H9 (cell line): ENCODE data around the gene MYO15B. TPM values are rescaled to one million over a fixed set of nuclear protein-coding genes. Genes with fewer than 3 reads are reported as not detected.
A peak's percentile ranks its signal among the peaks of the same experiment; 100 is the strongest.

Source experiments
- DNase-seq: peaks from one replicate; pipeline ENCODE4 v3.0.0-alpha.2; 2017
- H2AFZ ChIP-seq: one replicate; pipeline ENCODE4 v1.6.1; 2013; ENCODE audit warnings: mild to moderate bottlenecking, low read length, control low read depth, moderate library complexity
- H2AK5ac ChIP-seq: 2 replicates; pipeline ENCODE4 v1.6.1; 2013; ENCODE audit warnings: low read length, control low read depth, mixed read lengths; ENCODE audit not compliant: insufficient read length
- H2BK120ac ChIP-seq: one replicate; pipeline ENCODE4 v1.6.1; 2013; ENCODE audit warnings: low read depth, mild to moderate bottlenecking, low read length, control low read depth, inconsistent platforms; ENCODE audit not compliant: poor library complexity, severe bottlenecking
- H2BK12ac ChIP-seq: 2 replicates; pipeline ENCODE4 v1.6.1; 2013; ENCODE audit warnings: low read length, control low read depth, mixed read lengths, low read depth; ENCODE audit not compliant: insufficient read length
- H2BK15ac ChIP-seq: 2 replicates; pipeline ENCODE4 v1.6.1; 2013; ENCODE audit warnings: low read depth, low read length, control low read depth
- H2BK20ac ChIP-seq: one replicate; pipeline ENCODE4 v1.6.1; 2013; ENCODE audit warnings: low read depth, mild to moderate bottlenecking, low read length, control low read depth, inconsistent platforms; ENCODE audit not compliant: poor library complexity, severe bottlenecking
- H2BK5ac ChIP-seq: 2 replicates; pipeline ENCODE4 v1.6.1; 2013; ENCODE audit warnings: low read length, control low read depth, mixed read lengths; ENCODE audit not compliant: insufficient read length
- H3K14ac ChIP-seq: 2 replicates; pipeline ENCODE4 v1.6.1; 2013; ENCODE audit warnings: low read length, control low read depth; ENCODE audit not compliant: insufficient read depth
- H3K18ac ChIP-seq: 2 replicates; pipeline ENCODE4 v1.6.1; 2013; ENCODE audit warnings: low read depth, mild to moderate bottlenecking, mixed read lengths, low read length, control low read depth; ENCODE audit not compliant: insufficient read length
- H3K23ac ChIP-seq: 2 replicates; pipeline ENCODE4 v1.6.1; 2013; ENCODE audit warnings: low read length, control low read depth, mixed read lengths, low read depth; ENCODE audit not compliant: insufficient read length
- H3K23me2 ChIP-seq: 2 replicates; pipeline ENCODE4 v1.6.1; 2013; ENCODE audit warnings: low read depth, mild to moderate bottlenecking, mixed read lengths, low read length, control low read depth; ENCODE audit not compliant: insufficient read length, poor library complexity, severe bottlenecking
- H3K27ac ChIP-seq: 2 replicates; pipeline ENCODE4 v1.5.1; 2013; ENCODE audit warnings: low read length, control low read depth, mixed read lengths, low read depth; ENCODE audit not compliant: insufficient read length
- H3K27me3 ChIP-seq: 2 replicates; pipeline ENCODE4 v1.6.1; 2013; ENCODE audit warnings: low read length, control low read depth, inconsistent platforms; ENCODE audit not compliant: insufficient read depth
- H3K4ac ChIP-seq: 2 replicates; pipeline ENCODE4 v1.6.1; 2013; ENCODE audit warnings: low read depth, mild to moderate bottlenecking, control low read depth, inconsistent platforms, low read length, moderate library complexity
- H3K4me1 ChIP-seq: 2 replicates; pipeline ENCODE4 v1.6.1; 2013; ENCODE audit warnings: low read length, control low read depth, inconsistent platforms; ENCODE audit not compliant: insufficient read depth
- H3K4me2 ChIP-seq: 2 replicates; pipeline ENCODE4 v1.6.1; 2013; ENCODE audit warnings: low read length, control low read depth, mixed read lengths; ENCODE audit not compliant: insufficient read length, insufficient read depth
- H3K56ac ChIP-seq: 2 replicates; pipeline ENCODE4 v1.6.1; 2013; ENCODE audit warnings: low read depth, mild to moderate bottlenecking, mixed read lengths, low read length, control low read depth; ENCODE audit not compliant: insufficient read length
- H3K79me1 ChIP-seq: 2 replicates; pipeline ENCODE4 v1.6.1; 2013; ENCODE audit warnings: low read depth, mild to moderate bottlenecking, moderate library complexity, low read length, control low read depth, inconsistent platforms; ENCODE audit not compliant: insufficient read depth, poor library complexity, severe bottlenecking
- H3K79me2 ChIP-seq: 2 replicates; pipeline ENCODE4 v1.6.1; 2013; ENCODE audit warnings: low read length, control low read depth, inconsistent platforms; ENCODE audit not compliant: insufficient read depth
- H3K9ac ChIP-seq: 2 replicates; pipeline ENCODE4 v1.6.1; 2013; ENCODE audit warnings: low read length, control low read depth, mixed read lengths; ENCODE audit not compliant: insufficient read length; ENCODE audit errors: extremely low read depth
- H3K9me3 ChIP-seq: one replicate; pipeline ENCODE4 v1.6.1; 2013; ENCODE audit warnings: low read depth, low read length, inconsistent platforms; ENCODE audit not compliant: control insufficient read depth
- H3T11ph ChIP-seq: one replicate; pipeline ENCODE4 v1.6.1; 2013; ENCODE audit warnings: mild to moderate bottlenecking, low read length, control low read depth, inconsistent platforms
- H4K20me1 ChIP-seq: one replicate; pipeline ENCODE4 v1.6.1; 2013; ENCODE audit not compliant: control insufficient read depth, insufficient read length, insufficient read depth
- H4K5ac ChIP-seq: 2 replicates; pipeline ENCODE4 v1.6.1; 2013; ENCODE audit warnings: low read depth, mild to moderate bottlenecking, mixed read lengths, low read length, control low read depth; ENCODE audit not compliant: insufficient read length
- H4K8ac ChIP-seq: replicated peaks from 2 replicates; pipeline ENCODE4 v1.6.1; 2013; ENCODE audit warnings: low read length, control low read depth, mixed read lengths, low read depth; ENCODE audit not compliant: insufficient read length
- H4K91ac ChIP-seq: 2 replicates; pipeline ENCODE4 v1.6.1; 2013; ENCODE audit warnings: low read depth, mild to moderate bottlenecking, moderate library complexity, mixed read lengths, low read length, control low read depth; ENCODE audit not compliant: insufficient read length
- H3K27ac Mint-ChIP-seq, 3 experiments: 2 replicates in 2 of 3; 3 replicates in 1 of 3; pipeline ENCODE4 v1.8.0; 2020 to 2021; ENCODE audit warnings: mixed read lengths in 3 of 3, mild to moderate bottlenecking in 1 of 3, moderate library complexity in 1 of 3
- H3K27me3 Mint-ChIP-seq: 2 replicates; pipeline ENCODE4 v1.8.0; 2021; ENCODE audit warnings: low read depth, mild to moderate bottlenecking, moderate library complexity, mixed read lengths
- H3K36me3 Mint-ChIP-seq, 3 experiments: 2 replicates in 2 of 3; 3 replicates in 1 of 3; pipeline ENCODE4 v1.8.0; 2020 to 2021; ENCODE audit warnings: low read depth in 3 of 3, mixed read lengths in 3 of 3; ENCODE audit not compliant: insufficient read depth in 1 of 3
- H3K4me1 Mint-ChIP-seq, 2 experiments: 2 replicates each; pipeline ENCODE4 v1.8.0; 2020; ENCODE audit warnings: mixed read lengths in 2 of 2
- H3K4me3 Mint-ChIP-seq, 2 experiments: 2 replicates in 1 of 2; 3 replicates in 1 of 2; pipeline ENCODE4 v1.8.0; 2020 to 2021; ENCODE audit warnings: mild to moderate bottlenecking in 2 of 2, mixed read lengths in 2 of 2, moderate library complexity in 1 of 2
- H3K9me3 Mint-ChIP-seq, 2 experiments: 2 replicates in 1 of 2; 3 replicates in 1 of 2; pipeline ENCODE4 v1.8.0; 2020; ENCODE audit warnings: mild to moderate bottlenecking in 2 of 2, mixed read lengths in 2 of 2, moderate library complexity in 1 of 2
- WGBS: extraction: QIAGEN DNeasy Blood & Tissue Kit; methylation state at CpG from one replicate; pipeline ENCODE4 v1.1.7; 2013; ENCODE audit warnings: missing lambda C conversion rate, low lambda C conversion rate, mixed read lengths; ENCODE audit not compliant: insufficient read length; ENCODE audit errors: extremely low coverage; 5-methylcytosine and 5-hydroxymethylcytosine counted together
- long read RNA-seq: library from polyadenylated mRNA; unstranded; transcript quantifications from one replicate; pipeline ENCODE4 v2.0.0, GENCODE V29; 2020
- total RNA-seq: library from RNA; stranded (reverse); gene quantifications from 2 replicates; pipeline ENCODE4 v1.2.1, GENCODE V29; 2021
- TF ChIP-seq, protein P1 (sequence below): fragments of 200-600 bp; sonication (generic); conservative IDR thresholded peaks from 3 replicates; pipeline ENCODE4 v1.8.0; 2021; ENCODE audit warnings: antibody characterized with exemption, mild to moderate bottlenecking

MYO15B gene
- total RNA-seq, result 35.3 and 41.9 TPM in 2 replicates
- long read RNA-seq, partial matches to known transcripts, result 5 of 13 reads
- long read RNA-seq, other reads (novel, unspliced or antisense), result 8 of 13 reads

DNA sequence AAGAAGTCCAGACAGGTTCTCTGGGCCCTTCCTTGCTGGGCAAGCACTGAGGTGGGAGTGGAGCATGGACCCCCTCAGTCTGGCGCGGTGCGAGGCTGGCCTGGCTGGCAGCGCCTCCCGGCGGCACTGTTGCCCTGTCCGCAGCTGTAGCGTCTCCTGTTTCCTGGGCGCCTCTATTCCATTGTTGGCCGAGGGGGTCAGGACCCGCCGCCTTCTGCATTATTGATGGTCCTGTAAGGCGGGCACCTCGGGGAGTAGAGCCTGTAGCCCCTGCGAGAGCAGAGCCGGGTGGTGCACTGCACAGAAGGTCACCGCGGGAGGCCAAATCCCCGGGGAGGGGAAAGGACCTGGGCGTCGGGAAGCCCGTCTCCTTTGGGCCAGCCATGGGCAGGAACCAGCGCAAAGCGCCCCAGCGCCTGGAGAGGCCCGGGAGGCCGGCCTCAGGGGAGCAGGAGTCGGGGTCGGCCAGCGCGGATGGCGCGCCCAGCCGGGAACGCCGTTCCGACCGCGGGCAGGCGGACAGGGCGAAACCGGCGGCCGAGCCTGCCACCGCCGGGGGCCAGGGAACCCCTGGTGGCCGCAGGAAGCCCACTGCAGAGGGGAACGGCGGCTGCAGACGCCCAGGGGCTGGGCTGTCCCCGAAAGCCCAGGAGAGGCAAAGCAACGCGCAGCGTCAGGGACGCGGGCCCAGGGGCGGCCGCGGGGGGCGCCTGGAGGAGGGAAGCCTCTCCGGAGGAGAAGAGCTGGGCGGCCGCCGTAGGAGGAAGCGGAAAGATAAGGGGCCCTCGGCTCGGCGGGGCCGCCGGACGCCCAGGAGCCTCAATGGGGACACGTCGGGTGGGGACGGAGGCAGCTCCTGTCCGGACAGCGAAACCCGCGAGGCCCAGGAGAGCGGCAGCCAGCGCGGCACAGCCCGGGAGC lies at the start of gene MYO15B:
Gene MYO15B (plus strand): TSS at position 126 of the 921 bp plus-strand sequence. CDS start 258 bp downstream, at position 384.
- H3K18ac ChIP-seq, result peak within 1 kb of the TSS; percentile 46
- H4K5ac ChIP-seq, result no peak within 1 kb of the TSS
- no peak within 1 kb of the TSS for H4K8ac ChIP-seq
- Mint-ChIP-seq H3K27me3 (peaks cover 4% of the 10 kb centered on the region), H3K9me3 (peaks cover 5 to 7% of the 10 kb centered on the region in 2 experiments; a peak in 4 of 5 replicates), H3K4me1 (peaks cover 4 to 5% of the 10 kb centered on the region in 2 experiments; a peak in 3 of 4 replicates), H3K36me3 (peaks cover 0 to 3% (median 1%) of the 10 kb centered on the region in 3 experiments; a peak in 4 of 7 replicates), H3K4me3 (peak within 1 kb of the TSS; percentile 63 to 66), H3K27ac (no peak within 1 kb of the TSS)
- DNase-seq, result peak; percentile 85
- no peaks in the 10 kb centered on the region for H4K20me1 ChIP-seq
- H2BK120ac ChIP-seq, result no peak within 1 kb of the TSS
- no peaks in the 10 kb centered on the region for H3K79me1 ChIP-seq
- peak within 1 kb of the TSS; percentile 43 for H3K4me2 ChIP-seq
- no peaks in the 10 kb centered on the region for H3K79me2 ChIP-seq
- no peaks in the 10 kb centered on the region for H3K9me3 ChIP-seq
- peak within 1 kb of the TSS; percentile 67 for H3K14ac ChIP-seq
- TF ChIP-seq, protein P1, sequence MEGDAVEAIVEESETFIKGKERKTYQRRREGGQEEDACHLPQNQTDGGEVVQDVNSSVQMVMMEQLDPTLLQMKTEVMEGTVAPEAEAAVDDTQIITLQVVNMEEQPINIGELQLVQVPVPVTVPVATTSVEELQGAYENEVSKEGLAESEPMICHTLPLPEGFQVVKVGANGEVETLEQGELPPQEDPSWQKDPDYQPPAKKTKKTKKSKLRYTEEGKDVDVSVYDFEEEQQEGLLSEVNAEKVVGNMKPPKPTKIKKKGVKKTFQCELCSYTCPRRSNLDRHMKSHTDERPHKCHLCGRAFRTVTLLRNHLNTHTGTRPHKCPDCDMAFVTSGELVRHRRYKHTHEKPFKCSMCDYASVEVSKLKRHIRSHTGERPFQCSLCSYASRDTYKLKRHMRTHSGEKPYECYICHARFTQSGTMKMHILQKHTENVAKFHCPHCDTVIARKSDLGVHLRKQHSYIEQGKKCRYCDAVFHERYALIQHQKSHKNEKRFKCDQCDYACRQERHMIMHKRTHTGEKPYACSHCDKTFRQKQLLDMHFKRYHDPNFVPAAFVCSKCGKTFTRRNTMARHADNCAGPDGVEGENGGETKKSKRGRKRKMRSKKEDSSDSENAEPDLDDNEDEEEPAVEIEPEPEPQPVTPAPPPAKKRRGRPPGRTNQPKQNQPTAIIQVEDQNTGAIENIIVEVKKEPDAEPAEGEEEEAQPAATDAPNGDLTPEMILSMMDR, result peak; percentile 57; the same call in 2 of the 3 replicates
- H3K27me3 ChIP-seq, result no peaks in the 10 kb centered on the region
- H3K4ac ChIP-seq, result no peak within 1 kb of the TSS
- no peak within 1 kb of the TSS for H4K91ac ChIP-seq
- no peak within 1 kb of the TSS for H3K56ac ChIP-seq
- no peak within 1 kb of the TSS for H2AFZ ChIP-seq
- H3K23me2 ChIP-seq, result peaks cover 13% of the 10 kb centered on the region
- H2BK15ac ChIP-seq, result no peak within 1 kb of the TSS
- no peak within 1 kb of the TSS for H2AK5ac ChIP-seq
- no peak within 1 kb of the TSS for H2BK12ac ChIP-seq
- H3K9ac ChIP-seq, result no peak within 1 kb of the TSS
- no peak within 1 kb of the TSS for H3K23ac ChIP-seq
- WGBS, result no CpG with 5 or more reads among the region's 82 CpGs
- H3K4me1 ChIP-seq, result 0 out of 2 replicates have a peak, but pooled peaks cover 3% of the 10 kb centered on the region
- no peak within 1 kb of the TSS for H2BK5ac ChIP-seq
- no peak within 1 kb of the TSS for H3K27ac ChIP-seq
- H3T11ph ChIP-seq, result no peak within 1 kb of the TSS
- H2BK20ac ChIP-seq, result no peak within 1 kb of the TSS
